CD4-positive, alpha-beta T cell treated with Interleukin-1 beta for 1 hour (primary cell): ENCODE results near the gene CNPY1.

ENCODE experiments used
- DNase-seq, 2 donors: peaks; one replicate each; pipeline ENCODE4 v3.0.0-alpha.2; 2020 to 2022

Gene CNPY1

DNA sequence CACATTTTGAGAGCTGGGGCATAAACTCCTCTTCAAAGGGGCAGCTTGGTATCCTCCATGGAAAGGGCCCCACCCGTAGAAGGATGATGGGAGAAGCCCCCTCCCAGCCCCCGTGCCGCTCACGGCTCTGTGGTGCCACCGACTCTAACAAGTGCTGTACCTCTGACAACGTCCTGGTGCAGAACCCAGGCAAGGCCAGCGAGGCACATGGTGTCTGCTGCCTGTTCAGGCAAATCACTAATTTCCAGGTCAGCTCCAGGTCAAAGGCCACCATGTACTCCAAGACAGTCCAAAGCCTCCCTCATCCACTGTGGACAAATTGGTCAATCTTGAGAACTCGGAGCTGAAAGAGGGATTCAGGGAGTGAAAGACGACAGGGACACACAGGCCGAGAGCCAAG, 11.4 kb upstream of the CNPY1 start:
- no peak for DNase-seq

- no peak for DNase-seq
Observed at GRCh38 chr7:155556763-155557162, 10.4 kb upstream of the CNPY1 start.

DNA sequence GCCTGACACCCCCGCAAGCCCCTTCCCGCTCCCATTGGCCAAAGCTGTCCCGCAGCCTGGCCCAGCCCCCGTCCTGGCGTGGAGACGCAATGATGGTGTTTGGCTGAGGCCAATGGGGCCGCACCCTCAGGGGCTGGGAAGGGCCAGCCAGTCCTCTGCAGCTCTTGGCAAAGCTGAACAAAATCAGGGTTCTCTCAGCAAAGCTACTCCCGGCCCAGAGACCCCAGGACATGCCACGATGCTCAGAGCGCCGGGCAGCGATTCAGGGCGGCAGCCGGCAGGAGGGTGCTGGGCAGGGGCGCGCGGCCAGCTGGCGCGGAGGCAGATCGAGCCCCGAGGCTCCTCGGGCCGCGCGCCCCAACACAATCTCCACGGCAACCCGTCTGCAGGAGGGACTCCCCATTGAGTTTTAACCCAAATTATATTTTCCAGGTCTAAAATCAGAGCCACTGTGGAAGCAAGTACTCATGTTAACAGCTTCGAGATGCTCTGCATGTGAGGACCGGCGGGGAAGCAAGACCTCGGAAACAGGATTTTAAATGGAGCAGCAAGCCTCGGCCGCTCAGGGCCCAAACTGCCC, 8.8 kb upstream of the CNPY1 start:
- no peak for DNase-seq

DNA sequence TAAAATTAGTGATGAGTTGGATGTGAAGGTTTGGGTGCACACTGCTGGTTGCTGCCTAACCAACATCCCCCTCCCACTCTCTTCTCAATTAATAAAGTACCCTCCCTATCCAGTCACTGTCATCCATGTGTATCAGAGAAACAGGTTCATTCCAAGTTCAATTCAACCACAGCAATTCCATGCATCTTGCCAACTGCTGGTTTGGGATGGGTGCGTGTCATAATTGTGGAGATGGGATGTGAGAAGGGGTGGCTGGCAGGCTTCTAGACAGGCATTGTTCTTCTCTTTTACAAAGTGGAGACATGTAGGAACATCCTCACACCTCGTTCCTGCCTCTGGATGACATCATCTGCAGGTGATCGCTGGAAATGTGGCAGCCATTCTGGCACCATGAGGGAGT, 7.5 kb upstream of the CNPY1 start:
- no peak for DNase-seq

- no peak for DNase-seq
Observed at GRCh38 chr7:155551785-155552611, 5.6 kb upstream of the CNPY1 start.

DNA sequence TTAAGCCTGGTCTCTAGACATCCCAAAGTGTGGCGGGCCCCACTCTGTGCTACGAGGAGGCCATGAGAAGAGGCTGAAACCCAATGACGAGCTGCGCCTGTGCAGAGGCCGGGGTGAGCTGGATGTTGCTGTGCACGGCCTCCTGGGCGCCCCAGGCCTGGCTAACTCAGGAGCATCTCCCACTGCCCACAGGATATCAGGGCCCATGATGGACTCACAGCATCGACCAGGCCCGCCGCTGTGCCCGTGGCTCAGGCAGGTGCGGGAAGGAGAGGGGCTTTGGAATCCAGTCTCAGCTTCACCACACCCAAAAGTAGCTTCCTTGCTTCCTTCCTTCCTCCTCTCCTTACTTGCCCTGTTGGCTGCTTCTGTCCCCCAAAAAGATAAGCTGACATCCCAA, 4.6 kb upstream of the CNPY1 start:
- no peak for DNase-seq

GRCh38 chr7:155549226-155549625, 2.9 kb upstream of the CNPY1 start:
- no peak for DNase-seq

DNA sequence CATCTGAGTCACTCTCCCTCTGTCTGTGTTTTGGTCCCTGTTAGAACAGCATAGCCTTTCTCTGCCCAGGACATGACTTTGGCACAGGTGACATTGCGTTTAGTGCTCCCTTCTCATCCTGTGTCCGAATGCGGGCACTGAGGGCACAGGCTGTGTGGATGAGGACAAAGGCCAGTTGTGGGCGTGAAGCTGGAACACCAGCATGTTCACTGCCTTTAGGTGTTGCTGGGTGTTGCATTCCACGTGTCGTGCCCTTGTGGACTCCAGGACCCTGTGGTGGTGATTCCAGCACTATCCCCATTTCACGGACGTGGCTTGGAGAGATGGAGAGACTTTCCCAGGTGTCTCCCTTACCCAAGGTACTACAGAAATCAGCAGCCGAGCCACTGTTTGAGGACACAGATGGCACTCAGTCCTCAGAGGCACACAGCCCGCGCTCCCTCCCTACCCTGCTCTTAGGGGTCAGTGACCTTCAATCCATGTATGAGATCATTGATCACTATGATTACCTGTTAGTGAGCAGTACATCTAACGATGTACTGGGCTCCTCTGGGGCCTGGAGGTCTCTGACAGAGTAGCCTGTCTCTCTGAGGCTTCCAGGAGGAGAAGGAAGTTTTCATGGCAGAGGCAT, 917 bp upstream of the CNPY1 start:
- DNase-seq, result no peak

GRCh38 chr7:155545348-155545747, 1.0 kb downstream of the CNPY1 start:
- DNase-seq, result no peak

GRCh38 chr7:155544485-155544884, 1.9 kb downstream of the CNPY1 start:
- no peak for DNase-seq

- DNase-seq, result no peak
Observed at GRCh38 chr7:155543926-155544325, 2.4 kb downstream of the CNPY1 start.

GRCh38 chr7:155543011-155543876, 3.1 kb downstream of the CNPY1 start:
- DNase-seq, result no peak

- DNase-seq, result no peak
Observed at GRCh38 chr7:155541986-155542675, 4.2 kb downstream of the CNPY1 start.

DNA sequence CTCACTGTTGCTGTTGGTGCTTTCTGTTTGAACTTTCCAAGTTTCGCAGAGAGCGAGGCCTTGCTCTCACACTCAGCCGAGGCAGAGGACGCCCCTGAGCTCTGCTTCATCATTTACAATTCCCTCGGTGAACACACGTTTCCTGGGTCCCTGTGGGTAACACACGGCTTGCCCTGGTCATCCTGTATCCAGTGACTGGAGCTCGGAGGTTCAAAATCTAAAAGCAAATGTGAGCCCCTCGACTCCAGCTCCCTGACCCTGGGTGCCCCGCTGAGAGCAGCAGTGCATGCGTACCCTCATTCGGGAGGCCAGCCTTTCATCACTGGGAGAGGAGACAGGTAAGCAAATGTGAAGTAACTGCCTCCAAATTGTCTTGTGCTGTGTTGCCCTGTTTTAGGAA, 5.8 kb downstream of the CNPY1 start:
- DNase-seq, result no peak

GRCh38 chr7:155538293-155538692, 8.1 kb downstream of the CNPY1 start:
- DNase-seq, result no peak

DNA sequence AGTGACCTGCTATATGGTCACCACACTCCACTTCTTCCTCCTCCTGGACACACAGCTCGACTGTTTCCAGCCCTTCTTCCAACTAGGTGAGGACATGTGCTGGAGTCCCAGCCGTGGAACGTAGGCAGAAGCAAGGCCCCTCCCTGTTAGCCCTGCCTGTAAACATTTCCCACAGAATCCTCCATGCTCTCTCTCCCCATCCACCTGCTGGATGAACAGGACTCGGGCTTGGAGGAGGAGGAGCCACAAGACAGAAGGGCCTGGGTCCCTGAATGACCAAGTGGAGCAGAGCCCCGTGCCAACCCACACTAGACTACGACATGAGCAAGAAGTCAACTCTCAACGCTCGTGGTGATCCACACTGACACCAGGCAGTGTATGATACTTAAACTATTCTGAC, 9.9 kb downstream of the CNPY1 start:
- no peak for DNase-seq

DNA sequence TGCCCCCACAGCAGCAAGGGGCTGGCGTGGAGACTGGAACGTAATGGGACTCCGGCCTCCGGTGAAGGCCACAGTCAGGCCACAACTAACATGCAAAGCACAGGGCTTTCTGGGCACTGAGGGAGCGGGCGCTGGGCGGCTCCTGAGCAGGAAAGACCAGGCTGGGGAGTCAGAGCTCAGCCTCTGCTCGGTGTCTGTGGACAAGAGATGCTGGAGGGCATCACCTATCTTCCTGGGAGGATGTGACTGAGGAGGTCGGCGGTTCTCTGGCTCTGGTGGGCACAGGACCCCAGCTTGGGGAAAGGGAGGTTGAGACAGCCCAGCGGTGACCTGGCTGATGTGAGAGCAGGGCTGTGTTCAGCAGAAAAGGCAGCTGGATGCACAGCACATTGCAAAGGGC, 11.7 kb downstream of the CNPY1 start:
- DNase-seq, result no peak

- DNase-seq, result no peak
Observed at GRCh38 chr7:155533827-155534690, 12.3 kb downstream of the CNPY1 start.

- no peak for DNase-seq
Observed at GRCh38 chr7:155533120-155533826, 13.1 kb downstream of the CNPY1 start.

DNA sequence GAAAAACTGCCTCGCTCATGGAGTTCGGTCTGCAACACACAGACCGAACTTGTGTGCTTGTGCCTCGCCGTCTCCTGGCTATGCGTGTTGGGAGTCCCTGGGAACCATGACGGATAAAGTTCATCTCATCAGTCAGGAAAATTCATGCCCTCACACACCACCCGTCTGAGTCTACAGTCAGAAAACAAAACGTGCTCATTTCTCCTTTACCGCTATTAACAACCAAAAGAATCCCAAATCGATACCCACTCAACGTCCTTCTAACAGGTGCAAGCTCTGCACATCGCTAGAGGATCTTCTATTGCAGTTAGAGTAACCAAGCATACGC, 13.6 kb downstream of the CNPY1 start:
- DNase-seq, result no peak

DNA sequence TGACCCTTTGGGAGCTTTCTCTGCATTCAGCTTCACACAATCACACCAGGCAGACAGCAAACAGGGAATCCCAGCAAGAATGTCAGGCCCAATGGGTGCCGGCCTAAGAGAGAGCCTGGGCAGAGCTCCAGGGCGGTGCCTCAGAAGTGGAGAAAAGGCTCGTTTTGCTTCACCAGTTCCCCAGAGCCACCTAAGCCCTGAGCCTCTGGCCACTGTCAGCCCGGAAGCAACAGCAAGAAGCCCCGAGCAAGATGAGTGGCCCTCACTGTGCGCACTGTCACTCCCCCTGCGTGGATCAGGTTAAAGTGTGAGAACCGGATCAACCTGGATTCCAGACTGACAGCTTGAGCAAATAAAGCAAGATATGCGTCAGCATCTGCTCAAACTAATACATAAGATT, 14.7 kb downstream of the CNPY1 start:
- DNase-seq, result no peak
